ENCODE data around the gene TMEM151B. TPM values are rescaled to one million over a fixed set of nuclear protein-coding genes. Genes with fewer than 3 reads are reported as not detected.

The TMEM151B gene
- total RNA-seq, 1 experiment from 2014 or later: not detected

DNA sequence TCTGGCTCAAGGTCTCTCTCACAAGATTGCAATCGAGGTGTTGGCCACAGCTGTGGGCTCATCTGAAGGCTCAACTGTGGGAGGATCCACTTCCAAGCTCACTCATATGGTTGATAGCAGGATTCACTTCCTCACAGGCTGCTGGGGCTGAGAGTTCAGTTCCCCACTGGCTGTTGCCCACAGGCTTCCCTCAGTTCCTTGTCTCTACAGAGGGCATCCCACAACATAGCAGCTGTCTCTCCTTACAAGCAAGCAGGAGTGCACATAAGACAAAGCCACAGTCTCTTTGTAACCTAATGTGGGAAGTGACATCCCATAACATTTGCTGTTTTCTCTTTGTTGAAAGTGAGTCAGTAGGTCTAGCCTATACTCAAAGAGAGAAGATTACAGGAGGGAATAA lies 86.2 kb downstream of the TMEM151B start:
- no peak for DNase-seq (ENCODE audit: extremely low read depth, low read depth)

Other genes starting within 250 kb of the TMEM151B start
- 41.4 and 43.9 TPM in 2 replicates for gene MRPL14, start 143.0 kb upstream of the TMEM151B start, total RNA-seq (2014; rRNA removed; shearing (Covaris generic))
- 17.7 and 17.8 TPM in 2 replicates for gene TMEM63B, start 142.9 kb upstream of the TMEM151B start, total RNA-seq (2014; rRNA removed; shearing (Covaris generic))
- not detected in 2 replicates for gene CAPN11, start 111.6 kb upstream of the TMEM151B start, total RNA-seq (2014; rRNA removed; shearing (Covaris generic))
- not detected in 2 replicates for gene MYMX, start 53.5 kb upstream of the TMEM151B start, total RNA-seq (2014; rRNA removed; shearing (Covaris generic))
- gene SLC29A1, start 46.9 kb upstream of the TMEM151B start, total RNA-seq (2014; rRNA removed; shearing (Covaris generic)): 13.4 and 16.2 TPM in 2 replicates
- 828 and 915 TPM in 2 replicates for gene HSP90AB1, start 23.3 kb upstream of the TMEM151B start, total RNA-seq (2014; rRNA removed; shearing (Covaris generic))
- 60.6 and 67.5 TPM in 2 replicates for gene SLC35B2, start 12.9 kb upstream of the TMEM151B start, total RNA-seq (2014; rRNA removed; shearing (Covaris generic))
- gene NFKBIE, start 4.9 kb upstream of the TMEM151B start, total RNA-seq (2014; rRNA removed; shearing (Covaris generic)): 2.4 and 4.4 TPM in 2 replicates
- gene AARS2, start 42.9 kb downstream of the TMEM151B start, total RNA-seq (2014; rRNA removed; shearing (Covaris generic)): 7.8 and 8.5 TPM in 2 replicates
- gene SPATS1, start 72.2 kb downstream of the TMEM151B start, total RNA-seq (2014; rRNA removed; shearing (Covaris generic)): not detected in 2 replicates
- gene CDC5L, start 117.3 kb downstream of the TMEM151B start, total RNA-seq (2014; rRNA removed; shearing (Covaris generic)): 13.9 and 16.3 TPM in 2 replicates

Measured in NCI-H460 (cell line).